HCT116 (cell line): ENCODE measurements around the gene NOS1.

ENCODE experiments used
- EZH2 ChIP-seq: fragments of 200-600 bp; sonication (generic); IDR thresholded peaks from 2 replicates; pipeline ENCODE4 v1.6.1; 2017; ENCODE audit warnings: antibody characterized with exemption, mixed run types
- EZH2phosphoT487 ChIP-seq: fragments of 200-600 bp; IDR thresholded peaks from 2 replicates; pipeline ENCODE4 v1.6.1; 2018; ENCODE audit warnings: antibody characterized with exemption, borderline replicate concordance
- FOSL1 ChIP-seq: IDR thresholded peaks from 2 replicates; pipeline ENCODE4 v1.6.1; 2012; ENCODE audit warnings: low read depth
- JUND ChIP-seq: IDR thresholded peaks from 2 replicates; pipeline ENCODE4 v1.6.1; 2012
- POLR2A ChIP-seq: IDR thresholded peaks from 2 replicates; pipeline ENCODE4 v1.7.0; 2011; ENCODE audit warnings: borderline replicate concordance; ENCODE audit not compliant: insufficient read depth, insufficient read length; ENCODE audit errors: extremely low read depth
- POLR2AphosphoS5 ChIP-seq: IDR thresholded peaks from 2 replicates; pipeline ENCODE4 v1.6.1; 2011; ENCODE audit warnings: mild to moderate bottlenecking, low read depth, low read length, moderate library complexity
- SIN3A ChIP-seq: IDR thresholded peaks from 2 replicates; pipeline ENCODE4 v1.6.1; 2012; ENCODE audit warnings: low read depth
- SP1 ChIP-seq: IDR thresholded peaks from 2 replicates; pipeline ENCODE4 v1.6.1; 2012; ENCODE audit warnings: low read depth
- TCF7L2 ChIP-seq: IDR thresholded peaks from 2 replicates; pipeline ENCODE4 v1.7.0; 2011; ENCODE audit warnings: borderline replicate concordance, inconsistent platforms; ENCODE audit not compliant: insufficient read depth, insufficient read length; ENCODE audit errors: extremely low read depth
- ZFX ChIP-seq: fragments of 450-650 bp; IDR thresholded peaks from 2 replicates; pipeline ENCODE4 v1.6.1; 2017
- TF ChIP-seq, protein P1 (sequence below), 3 experiments: fragments of 200-600 bp in 1 of 3; sonication (generic) in 1 of 3; IDR thresholded peaks in 2 of 3; conservative IDR thresholded peaks in 1 of 3; 2 replicates each; pipeline ENCODE4 v1.5.1; 2012 to 2017; ENCODE audit warnings: low read depth in 2 of 3, low read length in 2 of 3, antibody characterized with exemption in 1 of 3, borderline replicate concordance in 1 of 3, control low read depth in 1 of 3, mild to moderate bottlenecking in 1 of 3, mixed read lengths in 1 of 3, mixed run types in 1 of 3, moderate library complexity in 1 of 3; ENCODE audit not compliant: insufficient read depth in 1 of 3
- TF ChIP-seq, protein P2 (sequence below): IDR thresholded peaks from 2 replicates; pipeline ENCODE4 v1.6.1; 2012
- TF ChIP-seq, protein P3 (sequence below): IDR thresholded peaks from 2 replicates; pipeline ENCODE4 v1.6.1; 2012

DNA sequence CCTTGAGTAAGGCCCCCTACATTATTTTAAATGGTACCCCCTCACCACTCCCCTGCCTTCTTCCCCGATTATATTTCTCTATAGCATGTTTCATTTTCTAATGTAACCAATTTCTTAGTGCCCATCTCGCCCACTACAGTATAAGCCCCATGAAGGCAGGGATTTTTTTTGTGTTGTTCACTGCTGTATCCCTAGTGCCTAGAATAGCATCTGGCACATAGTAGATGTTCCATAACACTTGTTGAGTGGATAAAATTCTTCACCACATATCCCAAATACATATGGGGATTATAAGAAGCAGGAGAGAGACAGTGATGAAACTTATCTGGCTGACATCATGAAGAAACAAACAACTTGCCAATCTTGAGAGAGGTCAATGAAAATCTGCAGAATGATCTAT is 182.7 kb downstream of the NOS1 start:
- TF ChIP-seq POLR2AphosphoS5: no peak
- no peak for TF ChIP-seq JUND
- TF ChIP-seq, protein P1, sequence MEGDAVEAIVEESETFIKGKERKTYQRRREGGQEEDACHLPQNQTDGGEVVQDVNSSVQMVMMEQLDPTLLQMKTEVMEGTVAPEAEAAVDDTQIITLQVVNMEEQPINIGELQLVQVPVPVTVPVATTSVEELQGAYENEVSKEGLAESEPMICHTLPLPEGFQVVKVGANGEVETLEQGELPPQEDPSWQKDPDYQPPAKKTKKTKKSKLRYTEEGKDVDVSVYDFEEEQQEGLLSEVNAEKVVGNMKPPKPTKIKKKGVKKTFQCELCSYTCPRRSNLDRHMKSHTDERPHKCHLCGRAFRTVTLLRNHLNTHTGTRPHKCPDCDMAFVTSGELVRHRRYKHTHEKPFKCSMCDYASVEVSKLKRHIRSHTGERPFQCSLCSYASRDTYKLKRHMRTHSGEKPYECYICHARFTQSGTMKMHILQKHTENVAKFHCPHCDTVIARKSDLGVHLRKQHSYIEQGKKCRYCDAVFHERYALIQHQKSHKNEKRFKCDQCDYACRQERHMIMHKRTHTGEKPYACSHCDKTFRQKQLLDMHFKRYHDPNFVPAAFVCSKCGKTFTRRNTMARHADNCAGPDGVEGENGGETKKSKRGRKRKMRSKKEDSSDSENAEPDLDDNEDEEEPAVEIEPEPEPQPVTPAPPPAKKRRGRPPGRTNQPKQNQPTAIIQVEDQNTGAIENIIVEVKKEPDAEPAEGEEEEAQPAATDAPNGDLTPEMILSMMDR (IDR thresholded peaks at IDR 0.05 in 2 of 3, conservative IDR thresholded peaks at IDR 0.05 in 1 of 3; ENCODE audit: borderline replicate concordance in 1 of 3, insufficient read depth in 1 of 3, low read depth in 2 of 3, low read length in 2 of 3): no peak
- TF ChIP-seq POLR2A: no peak
- TF ChIP-seq, protein P2, sequence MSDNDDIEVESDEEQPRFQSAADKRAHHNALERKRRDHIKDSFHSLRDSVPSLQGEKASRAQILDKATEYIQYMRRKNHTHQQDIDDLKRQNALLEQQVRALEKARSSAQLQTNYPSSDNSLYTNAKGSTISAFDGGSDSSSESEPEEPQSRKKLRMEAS: no peak
- TF ChIP-seq EZH2phosphoT487: no peak
- TF ChIP-seq TCF7L2: no peak
- TF ChIP-seq SIN3A: no peak
- TF ChIP-seq EZH2: no peak
- TF ChIP-seq, protein P3, sequence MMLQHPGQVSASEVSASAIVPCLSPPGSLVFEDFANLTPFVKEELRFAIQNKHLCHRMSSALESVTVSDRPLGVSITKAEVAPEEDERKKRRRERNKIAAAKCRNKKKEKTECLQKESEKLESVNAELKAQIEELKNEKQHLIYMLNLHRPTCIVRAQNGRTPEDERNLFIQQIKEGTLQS: no peak
- no peak for TF ChIP-seq FOSL1
- no peak for TF ChIP-seq SP1
- TF ChIP-seq ZFX: no peak
